Pancreas (tissue), 10 donors: Measurements from ENCODE around the gene CYP2S1. TPM values are rescaled to one million over a fixed set of nuclear protein-coding genes. Genes with fewer than 3 reads are reported as not detected.
"Not testable (repeated sequence)": the region's sequence is repeated elsewhere in the genome, so short reads cannot be mapped to it uniquely, and the experiment has no call there.

ENCODE experiments used
- ATAC-seq, 4 donors: fragments of 200-7000 bp; cut with Tn5 transposase; one replicate each; pipeline versions ENCODE4 v1.8.0 to v1.9.1; 2020; ENCODE audit warnings: mild to moderate bottlenecking in 4 of 4, moderate library complexity in 4 of 4
- DNase-seq, 6 donors: peaks; one replicate each; pipeline ENCODE4 v3.0.0-alpha.2; 2020
- FAIRE-seq: peaks from 2 replicates; lab custom pipeline; 2012; peaks lifted over from hg19 to GRCh38; lab: Jason Lieb, UNC
- H3K27ac ChIP-seq, 4 donors: fragments of 200-600 bp; sonication (generic); 1 replicate in 3 of 4; 2 replicates in 1 of 4; pipeline versions ENCODE4 v1.5.0 to v1.8.0; 2020
- H3K27me3 ChIP-seq, 4 donors: fragments of 200-600 bp; one replicate each; pipeline ENCODE4 v1.8.0; 2021
- H3K36me3 ChIP-seq, 3 donors: fragments of 200-600 bp; sonication (generic) in 1 of 3; one replicate each; pipeline versions ENCODE4 v1.5.0 to v1.8.0; 2020 to 2021
- H3K4me1 ChIP-seq, 3 donors: fragments of 200-600 bp; one replicate each; pipeline ENCODE4 v1.8.0; 2021
- H3K4me3 ChIP-seq, 4 donors: fragments of 200-600 bp; sonication (generic) in 2 of 4; one replicate each; pipeline versions ENCODE4 v1.5.0 to v1.8.0; 2020 to 2021
- H3K9me3 ChIP-seq, 4 donors: fragments of 200-600 bp; one replicate each; pipeline ENCODE4 v1.8.0; 2021
- CTCF ChIP-seq, 4 donors: fragments of 200-600 bp; sonication (generic) in 3 of 4; IDR thresholded peaks; one replicate each; pipeline versions ENCODE4 v1.5.0 to v1.8.0; 2021; ENCODE audit warnings: antibody characterized with exemption in 4 of 4
- whole genome bisulfite sequencing, 2 donors: extraction: QIAGEN DNeasy Blood & Tissue Kit; methylation state at CpG; one replicate each; pipeline ENCODE4 v1.1.7; 2013; 5-methylcytosine and 5-hydroxymethylcytosine counted together
- intact Hi-C, 3 donors: fragments of 100-400 bp; cut with DNase I; formaldehyde crosslinking; loops; one replicate each; pipeline versions ENCODE4 v1.11.1 to v1.14.2; 2022
- polyA plus RNA-seq, 2 donors: library from polyadenylated mRNA; stranded (reverse); fragments of 200-250 nt; gene quantifications; one replicate each; pipeline ENCODE4 v1.2.3, GENCODE V29; 2013
- total RNA-seq, 6 donors: library from RNA; stranded (reverse); fragmentation: NEBNext Ultra II Directional in 4 of 6; extraction: Animal tissue kit (Norgen Biotek cat#: 25700) in 4 of 6; gene quantifications; one replicate each; pipeline versions ENCODE4 v1.2.1 to v1.2.4, GENCODE V29; 2021 to 2023
- donor health status: healthy with polysubstance abuse.
- donor health status: DM: no; HTN: no; CAD: no; lungs with moderate emphysema.
- donor health status: DM: no; HTN: no; CAD: no.
- donor health status: control.
- donor health status: control.
- donor health status: Bipolar disorder and iron deficiency.
- donor health status: DM: yes; HTN: yes; CAD: no.
- donor health status: DM: no; HTN: no; CAD: no.
- donor health status: DM: no; HTN: no; CAD: no.
- donor health status: DM: yes; HTN: yes; CAD: no.

Gene CYP2S1
- total and polyA plus RNA-seq, 8 donors = 0.09 to 2.6 (median 0.43) TPM

GRCh38 chr19:41172297-41173164, 20.5 kb upstream of the CYP2S1 start:
- Histone ChIP-seq H3K4me3 (no peak overlapping the region), H3K4me1 (peaks cover under 1 to 2% (median 2%) of the 10 kb centered on the region in 3 donors), H3K27me3 (no peaks in the 10 kb centered on the region), H3K27ac (no peak overlapping the region), H3K36me3 (no peaks in the 10 kb centered on the region), H3K9me3 (no peaks in the 10 kb centered on the region)
- ATAC-seq = peak in 2 of 4 donors; percentile 14 to 28
- FAIRE-seq = no peak
- no peak for TF ChIP-seq CTCF (IDR thresholded peaks at IDR 0.05)
- intact Hi-C loops = no loop called here
- DNase-seq = no peak
- 69 to 76% methylated on average over 6 of the region's 6 CpGs for WGBS, 2 donors

GRCh38 chr19:41174297-41174928, 18.6 kb upstream of the CYP2S1 start:
- WGBS, 2 donors = 75 to 81% methylated on average over 15 of the region's 15 CpGs
- H3K27me3 ChIP-seq = no peaks in the 10 kb centered on the region
- H3K4me1 ChIP-seq = peaks cover 0 to 2% (median 0%) of the 10 kb centered on the region in 3 donors
- TF ChIP-seq CTCF (IDR thresholded peaks at IDR 0.05) = no peak
- DNase-seq = no peak
- H3K9me3 ChIP-seq = no peaks in the 10 kb centered on the region
- no peak for ATAC-seq
- FAIRE-seq = no peak
- no peaks in the 10 kb centered on the region for H3K36me3 ChIP-seq
- intact Hi-C loops = no loop called here
- no peak overlapping the region for H3K4me3 ChIP-seq
- no peak overlapping the region for H3K27ac ChIP-seq

- DNase-seq (peak in 1 of 6 donors; percentile 72), ATAC-seq (peak; percentile 66 to 96 (median 84)), FAIRE-seq (no peak)
- Histone ChIP-seq H3K9me3 (no peaks in the 10 kb centered on the region), H3K36me3 (no peaks in the 10 kb centered on the region), H3K4me1 (peaks cover 0 to 2% (median 0%) of the 10 kb centered on the region in 3 donors), H3K4me3 (no peak overlapping the region), H3K27me3 (no peaks in the 10 kb centered on the region), H3K27ac (peak overlapping the region in 2 of 4 donors; percentile 12 to 41)
- WGBS, 2 donors = 42 to 48% methylated on average over 14 of the region's 14 CpGs
- TF ChIP-seq CTCF (IDR thresholded peaks at IDR 0.05) = no peak
- intact Hi-C loops = no loop called here
These were observed 16.9 kb upstream of the CYP2S1 start for GRCh38 chr19:41175801-41176777.

- intact Hi-C loops, H3K9me3 ChIP-seq, ATAC-seq, H3K27ac ChIP-seq, FAIRE-seq, H3K4me1 ChIP-seq, H3K36me3 ChIP-seq, H3K4me3 ChIP-seq, DNase-seq, H3K27me3 ChIP-seq: not testable (repeated sequence)
- 84 to 92% methylated on average over 11 to 27 of the region's 34 CpGs for WGBS, 2 donors
These were observed 12.8 kb upstream of the CYP2S1 start for GRCh38 chr19:41180173-41180572.
